ENCODE results near the gene MGST2.

- TF ChIP-seq TAF1 (IDR thresholded peaks at IDR 0.05; ENCODE audit: low read depth) = no peak
- peak; percentile 38 for TF ChIP-seq CTCF (IDR thresholded peaks at IDR 0.05; ENCODE audit: poor library complexity, severe bottlenecking)
- peak; percentile 62 for TF ChIP-seq RAD21 (conservative IDR thresholded peaks at IDR 0.05)
- TF ChIP-seq SMC3 (conservative IDR thresholded peaks at IDR 0.05; ENCODE audit: poor library complexity) = peak; percentile 70
- no peak for TF ChIP-seq REST (IDR thresholded peaks at IDR 0.05; ENCODE audit: borderline replicate concordance)
- peak; percentile 31 for TF ChIP-seq EP300 (conservative IDR thresholded peaks at IDR 0.05; ENCODE audit: poor library complexity, severe bottlenecking)
- peak; percentile 30 for TF ChIP-seq POLR2AphosphoS5 (IDR thresholded peaks at IDR 0.05)
- TF ChIP-seq EZH2 (IDR thresholded peaks at IDR 0.05; ENCODE audit: borderline replicate concordance, insufficient read depth, low read length, poor library complexity, severe bottlenecking) = no peak
- no peak for TF ChIP-seq MXI1 (conservative IDR thresholded peaks at IDR 0.05; ENCODE audit: poor library complexity, severe bottlenecking)
Measured at GRCh38 chr4:139735381-139736273, 70.0 kb downstream of the MGST2 start.

Data from neural cell (in vitro differentiated cells).